K562 treated with DMSO at 1 percent for 48 hours (cell line): ENCODE results near the gene NPTX1. TPM values are rescaled to one million over a fixed set of nuclear protein-coding genes. Genes with fewer than 3 reads are reported as not detected.

Experiments
- total RNA-seq: library from RNA; unstranded; fragments of 300-600 nt; gene quantifications from 2 replicates; pipeline ENCODE4 v1.2.3, GENCODE V29; 2022; ENCODE audit warnings: low replicate concordance; ENCODE audit errors: extremely low read depth

The NPTX1 gene
- not detected in 2 replicates for total RNA-seq

GRCh38 chr17:80475910-80476876, at the start of gene NPTX1:
Gene NPTX1, minus strand, starts transcription at chr17:80476607. Its CDS starts 161 bp downstream, at chr17:80476446.

Other genes with a start within 250 kb of the NPTX1 start
- 85.7 TPM in 1 of 2 replicates, not detected in the other for gene RNF213, start 215.8 kb downstream of the NPTX1 start, total RNA-seq
- not detected in 2 replicates for gene ENDOV, start 61.4 kb downstream of the NPTX1 start, total RNA-seq
- gene RPTOR, start 68.2 kb upstream of the NPTX1 start, total RNA-seq = not detected in 2 replicates